Dermis microvascular lymphatic vessel endothelial cell (primary cell): ENCODE measurements around the gene TBX3. TPM values are rescaled to one million over a fixed set of nuclear protein-coding genes. Genes with fewer than 3 reads are reported as not detected.

Source experiments
- DNase-seq, 2 donors: peaks; one replicate each; pipeline versions ENCODE4 v3.0.0 to v3.0.0-alpha.2; 2010; ENCODE audit warnings: low read depth in 2 of 2
- total RNA-seq: library from RNA; depleted of rRNA; stranded (reverse); fragments of >200 nt; gene quantifications from 2 replicates; pipeline ENCODE4 v1.2.1, GENCODE V29; 2014

Gene TBX3
- total RNA-seq, 1 donor from 2014 or later: 1.4 TPM

DNA sequence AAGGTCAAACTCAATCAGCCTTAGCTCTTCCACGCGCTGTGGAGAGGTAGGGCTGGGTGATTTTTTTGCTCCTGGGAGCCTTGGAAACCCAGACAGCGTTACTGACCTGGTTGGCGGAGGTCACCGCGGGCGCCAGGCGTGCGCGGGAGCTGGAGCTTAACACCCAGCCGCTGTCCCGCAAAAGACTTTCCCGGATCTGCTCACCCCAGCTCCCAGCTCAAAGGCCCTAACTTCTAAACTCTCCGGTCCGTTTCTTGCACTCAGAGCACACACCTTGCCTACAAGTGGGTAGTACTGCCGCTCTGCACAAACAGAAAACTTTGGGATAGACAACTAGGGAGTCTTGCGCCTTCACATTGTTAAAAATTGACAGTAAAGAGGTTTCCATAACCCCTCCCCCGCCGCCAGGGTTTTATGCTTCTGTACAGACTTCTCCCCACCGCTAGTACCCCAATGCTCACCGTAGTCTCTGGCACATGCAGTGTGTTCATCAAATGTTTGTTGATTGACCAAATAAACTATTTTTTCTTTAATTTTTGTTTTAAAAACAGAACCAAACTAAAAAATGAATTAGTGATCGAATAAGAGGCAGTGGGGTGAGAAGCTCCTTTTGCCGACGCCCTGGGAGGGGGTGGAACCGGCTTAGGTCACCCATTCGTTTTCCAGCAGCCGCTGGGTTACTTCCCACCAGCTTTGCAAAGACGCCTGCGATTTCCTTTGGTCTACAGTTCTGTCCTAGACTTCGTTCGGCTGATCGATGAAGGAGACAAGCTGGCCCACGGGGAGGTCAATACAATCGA is 12.7 kb upstream of the TBX3 start:
- DNase-seq: no peak

DNA sequence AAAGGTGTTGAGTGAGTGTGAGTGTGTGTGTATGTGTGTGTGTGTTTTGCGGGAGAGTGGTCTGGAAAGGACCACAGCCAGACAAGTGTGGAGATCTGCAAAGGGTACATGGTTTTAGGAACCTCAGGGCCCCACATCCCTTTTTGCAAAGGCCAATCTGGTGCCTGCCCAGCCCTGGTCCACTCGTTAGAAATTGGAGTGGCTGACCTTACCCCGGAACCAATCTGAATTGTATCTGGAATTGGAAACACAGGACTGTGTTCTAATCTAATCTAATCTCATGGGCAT is 11.3 kb upstream of the TBX3 start:
- no peak for DNase-seq

- DNase-seq: no peak
Observed at GRCh38 chr12:114694436-114695304, 10.7 kb upstream of the TBX3 start.

GRCh38 chr12:114693532-114693931 is 9.6 kb upstream of the TBX3 start:
- no peak for DNase-seq

DNA sequence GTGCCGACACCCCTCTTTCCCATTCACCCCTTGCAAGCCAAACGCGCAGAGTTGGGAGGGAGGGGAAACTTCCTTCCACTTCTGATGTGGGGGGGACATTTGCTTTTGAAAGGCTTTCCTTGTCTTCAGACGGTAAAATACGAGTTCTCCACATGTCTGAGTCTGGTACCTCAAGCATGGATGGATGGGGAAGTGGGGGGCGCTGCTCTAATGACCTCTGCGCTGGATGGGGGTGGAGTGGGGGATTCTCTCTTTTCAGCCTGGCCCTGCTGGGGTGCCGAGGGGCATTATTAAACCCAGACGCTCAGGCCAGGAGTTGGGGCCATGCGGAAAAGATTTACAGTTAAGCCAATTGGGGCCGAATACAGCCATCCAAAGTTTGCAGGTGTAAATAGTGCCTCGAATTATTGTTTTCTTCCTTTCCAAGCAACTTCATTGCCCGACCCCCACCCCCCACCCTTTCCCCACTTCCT is 9.1 kb upstream of the TBX3 start:
- no peak for DNase-seq

- DNase-seq: no peak
Observed at GRCh38 chr12:114692186-114693058, 8.4 kb upstream of the TBX3 start.

- DNase-seq: no peak
Observed at GRCh38 chr12:114691763-114692185, 7.8 kb upstream of the TBX3 start.

DNA sequence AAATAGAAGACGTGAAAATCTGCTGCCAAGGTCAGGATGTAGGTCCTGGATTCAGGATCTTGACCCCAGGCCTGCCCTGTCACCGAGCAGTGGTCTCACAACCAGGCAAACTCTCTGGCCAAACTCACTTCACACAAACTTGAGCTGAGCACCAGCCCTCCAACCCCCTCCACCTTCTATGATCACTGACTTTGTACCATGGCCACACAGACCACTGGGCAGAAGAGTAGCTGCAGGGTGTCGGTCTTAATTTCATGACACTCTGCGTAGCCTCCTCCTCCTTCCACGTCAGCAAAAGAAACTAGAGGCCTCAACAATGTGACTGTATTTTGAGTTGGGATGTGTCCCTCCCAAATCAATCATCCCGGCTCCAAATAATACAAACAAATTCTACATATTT is 7.2 kb upstream of the TBX3 start:
- DNase-seq: no peak

GRCh38 chr12:114690267-114691135 is 6.5 kb upstream of the TBX3 start:
- no peak for DNase-seq

- DNase-seq: no peak
Observed at GRCh38 chr12:114689075-114689994, 5.4 kb upstream of the TBX3 start.

- no peak for DNase-seq
Observed at GRCh38 chr12:114688256-114688845, 4.4 kb upstream of the TBX3 start.

DNA sequence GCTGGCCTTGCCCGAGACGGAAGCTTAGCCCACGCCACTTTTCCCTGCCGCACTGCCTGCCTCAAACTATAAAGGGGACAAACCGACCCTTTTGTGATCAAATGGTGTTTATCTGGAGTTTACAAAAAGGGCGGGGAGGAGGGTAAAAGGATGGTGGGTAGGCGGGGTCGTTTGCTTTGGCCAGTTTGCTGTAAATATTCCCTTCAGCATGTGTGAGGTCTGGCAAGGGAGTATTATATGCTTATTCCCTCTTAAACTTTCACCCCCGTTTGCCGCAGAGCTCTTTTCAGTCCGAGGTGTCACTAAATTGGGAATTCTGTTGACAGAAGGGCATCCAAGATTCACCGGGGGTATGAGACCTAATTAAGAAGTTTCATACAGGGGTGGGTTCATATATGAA is 3.8 kb upstream of the TBX3 start:
- no peak for DNase-seq

DNA sequence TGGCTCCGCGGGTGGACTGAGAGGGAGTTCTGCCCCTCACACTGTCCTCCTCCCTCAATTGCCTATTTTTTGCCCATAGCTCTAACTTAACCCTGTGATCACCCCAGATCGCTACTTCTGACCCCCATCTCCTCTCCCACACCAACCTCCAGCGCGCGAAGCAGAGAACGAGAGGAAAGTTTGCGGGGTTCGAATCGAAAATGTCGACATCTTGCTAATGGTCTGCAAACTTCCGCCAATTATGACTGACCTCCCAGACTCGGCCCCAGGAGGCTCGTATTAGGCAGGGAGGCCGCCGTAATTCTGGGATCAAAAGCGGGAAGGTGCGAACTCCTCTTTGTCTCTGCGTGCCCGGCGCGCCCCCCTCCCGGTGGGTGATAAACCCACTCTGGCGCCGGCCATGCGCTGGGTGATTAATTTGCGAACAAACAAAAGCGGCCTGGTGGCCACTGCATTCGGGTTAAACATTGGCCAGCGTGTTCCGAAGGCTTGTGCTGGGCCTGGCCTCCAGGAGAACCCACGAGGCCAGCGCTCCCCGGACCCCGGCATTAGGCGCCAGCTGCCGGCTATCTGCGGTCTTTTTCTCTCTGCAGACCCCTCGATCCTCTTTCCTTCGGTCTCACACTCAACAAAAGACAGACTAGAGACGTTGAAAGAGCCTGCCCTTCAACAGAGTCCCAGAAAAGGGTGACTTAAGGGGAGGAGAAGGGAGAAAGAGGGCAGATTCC is 3.0 kb upstream of the TBX3 start:
- DNase-seq: no peak

GRCh38 chr12:114686426-114686772 is 2.4 kb upstream of the TBX3 start:
- DNase-seq: no peak

- DNase-seq: no peak
Observed at GRCh38 chr12:114685869-114686268, 1.9 kb upstream of the TBX3 start.

DNA sequence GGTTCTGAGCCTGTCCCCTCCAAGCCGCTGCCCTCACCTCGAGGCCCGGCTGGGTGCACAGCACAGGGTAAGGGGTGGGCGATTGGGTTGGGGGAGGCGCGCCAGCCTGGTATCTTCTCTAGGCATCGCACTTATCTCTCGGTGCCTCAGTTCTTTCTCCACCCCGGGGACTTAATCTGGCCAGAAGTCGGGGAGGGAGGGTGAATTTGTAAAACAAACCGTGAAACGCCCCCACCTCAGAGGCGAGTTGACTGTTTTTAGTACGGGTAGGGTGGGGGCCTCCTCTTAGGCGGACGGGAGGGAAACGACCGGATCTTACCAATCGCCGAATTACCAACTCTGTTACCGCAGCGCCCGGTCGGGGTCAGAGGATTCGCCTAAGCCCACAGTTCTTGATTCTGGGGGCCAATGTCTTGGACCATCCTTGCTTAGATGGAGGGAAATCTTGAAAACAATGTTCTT is 1.4 kb upstream of the TBX3 start:
- no peak for DNase-seq

DNA sequence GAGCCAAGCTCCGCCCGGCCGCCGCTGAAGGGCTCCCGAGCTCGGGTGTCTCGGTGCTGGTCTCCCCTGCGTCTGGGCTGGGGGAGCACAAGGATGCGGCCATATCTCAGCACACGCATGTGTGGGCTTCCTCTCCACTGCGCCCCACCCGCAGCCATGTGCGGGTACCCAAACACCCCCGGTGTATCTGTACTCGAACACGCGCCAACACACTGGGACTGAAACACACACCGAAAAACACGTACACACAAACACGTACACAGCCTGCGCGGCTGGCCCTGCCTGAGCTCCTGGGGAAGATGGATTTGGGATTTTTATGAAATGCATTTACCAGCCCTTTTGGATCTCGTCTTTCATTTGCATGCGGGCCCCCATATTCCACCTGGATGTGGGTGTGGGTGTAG is 897 bp upstream of the TBX3 start:
- DNase-seq: no peak

DNA sequence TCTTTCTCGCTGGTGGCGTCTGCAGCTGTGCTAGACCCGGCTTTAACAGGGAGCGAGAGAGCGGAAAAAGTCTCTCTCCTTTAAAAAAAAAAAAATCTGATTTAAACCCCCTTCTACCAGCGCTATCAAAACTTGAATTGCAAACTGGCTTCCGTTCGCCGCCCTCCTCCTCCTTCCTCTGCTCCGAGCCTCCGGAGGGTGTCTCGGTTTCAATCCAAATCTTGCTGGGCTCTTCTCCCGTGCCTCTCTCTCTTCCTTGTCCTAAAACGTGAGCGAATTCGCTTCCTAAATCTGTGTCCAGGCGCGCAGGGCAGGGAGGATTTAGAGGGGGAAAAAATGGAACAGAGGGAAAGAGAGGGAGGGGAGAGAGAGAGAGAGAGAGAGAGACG is 272 bp downstream of the TBX3 start:
- no peak for DNase-seq
